ENCODE results near the gene MTRFR. TPM values are rescaled to one million over a fixed set of nuclear protein-coding genes. Genes with fewer than 3 reads are reported as not detected.

The MTRFR gene
- total RNA-seq, 4 donors from 2014 or later: 6.4 to 17.1 (median 8.2) TPM

- Histone ChIP-seq H3K9me3 (no peaks in the 10 kb centered on the region), H3K4me1 (peaks cover 44% of the 10 kb centered on the region), H3K4me3 (peak overlapping the region; percentile 68)
Observed at GRCh38 chr12:123268850-123269249, 35.6 kb downstream of the MTRFR start.

GRCh38 chr12:123269395-123269892 is 36.2 kb downstream of the MTRFR start:
- WGBS: 9% methylated on average over 10 of the region's 32 CpGs
- H3K4me1 ChIP-seq: peaks cover 44% of the 10 kb centered on the region

More at GRCh38 chr12:123268850-123269249, 35.6 kb downstream of the MTRFR start:
- 70% methylated on average over 13 of the region's 13 CpGs for WGBS
- Histone ChIP-seq H3K27me3 (no peaks in the 10 kb centered on the region), H3K36me3 (peaks cover 26% of the 10 kb centered on the region), H3K27ac (peak overlapping the region; percentile 64)
- no peak for DNase-seq (ENCODE audit: low spot score in 2 of 2)
- no peak for TF ChIP-seq POLR2AphosphoS5 (IDR thresholded peaks at IDR 0.05)
- TF ChIP-seq EP300 (IDR thresholded peaks at IDR 0.05): no peak
- TF ChIP-seq CTCF (IDR thresholded peaks at IDR 0.05): no peak
- TF ChIP-seq POLR2A (IDR thresholded peaks at IDR 0.05): no peak

GRCh38 chr12:123269896-123270213 is 36.6 kb downstream of the MTRFR start:
- 0% methylated on average over 7 of the region's 7 CpGs for WGBS
- no peaks in the 10 kb centered on the region for H3K27me3 ChIP-seq
- DNase-seq (ENCODE audit: low spot score in 2 of 2): no peak
- H3K9me3 ChIP-seq: no peaks in the 10 kb centered on the region
- peak overlapping the region; percentile 64 for H3K27ac ChIP-seq
- peaks cover 44% of the 10 kb centered on the region for H3K4me1 ChIP-seq
- TF ChIP-seq EP300 (IDR thresholded peaks at IDR 0.05) (no peak), POLR2A (IDR thresholded peaks at IDR 0.05) (no peak), CTCF (IDR thresholded peaks at IDR 0.05) (no peak)
- peaks cover 17% of the 10 kb centered on the region for H3K36me3 ChIP-seq
- H3K4me3 ChIP-seq: peak overlapping the region; percentile 68

More at GRCh38 chr12:123269395-123269892, 36.2 kb downstream of the MTRFR start:
- Histone ChIP-seq H3K27me3 (no peaks in the 10 kb centered on the region), H3K27ac (peak overlapping the region; percentile 64), H3K36me3 (peaks cover 21% of the 10 kb centered on the region), H3K4me3 (peak overlapping the region; percentile 68), H3K9me3 (no peaks in the 10 kb centered on the region)
- TF ChIP-seq CTCF (IDR thresholded peaks at IDR 0.05) (peak in 1 of 2 donors; percentile 22), POLR2A (IDR thresholded peaks at IDR 0.05) (no peak)
- peak; percentile 86 to 89 for DNase-seq (ENCODE audit: low spot score in 2 of 2)

GRCh38 chr12:123270214-123271000 is 37.2 kb downstream of the MTRFR start:
- Histone ChIP-seq H3K27me3 (no peaks in the 10 kb centered on the region), H3K36me3 (peaks cover 11% of the 10 kb centered on the region), H3K4me1 (peaks cover 44% of the 10 kb centered on the region), H3K4me3 (peak overlapping the region; percentile 68), H3K9me3 (no peaks in the 10 kb centered on the region), H3K27ac (peak overlapping the region; percentile 64)
- peak in 1 of 2 donors; percentile 70 for DNase-seq (ENCODE audit: low spot score in 2 of 2)
- WGBS: 1% methylated on average over 20 of the region's 51 CpGs
- no peak for TF ChIP-seq POLR2A (IDR thresholded peaks at IDR 0.05)
- TF ChIP-seq POLR2AphosphoS5 (IDR thresholded peaks at IDR 0.05): no peak
- no peak for TF ChIP-seq EP300 (IDR thresholded peaks at IDR 0.05)

- Histone ChIP-seq H3K36me3 (peaks cover 4% of the 10 kb centered on the region), H3K4me3 (peak overlapping the region; percentile 68), H3K27ac (peak overlapping the region; percentile 64), H3K27me3 (no peaks in the 10 kb centered on the region), H3K4me1 (peaks cover 39% of the 10 kb centered on the region), H3K9me3 (no peaks in the 10 kb centered on the region)
- peak in 1 of 2 donors; percentile 82 for DNase-seq (ENCODE audit: low spot score in 2 of 2)
- no CpG with 5 or more reads among the region's 108 CpGs for WGBS
- TF ChIP-seq POLR2AphosphoS5 (IDR thresholded peaks at IDR 0.05): peak in 1 of 3 donors; percentile 9
- peak; percentile 66 to 72 for TF ChIP-seq CTCF (IDR thresholded peaks at IDR 0.05)
- TF ChIP-seq POLR2A (IDR thresholded peaks at IDR 0.05): no peak
Observed at GRCh38 chr12:123271001-123271668, 37.9 kb downstream of the MTRFR start.

Data from suprapubic skin (tissue), 4 donors.